DOHH2 (cell line): ENCODE measurements around the gene KCNIP2.

ENCODE experiments used
- CTCF ChIP-seq: fragments of 200-600 bp; sonication (generic); IDR thresholded peaks from one replicate; pipeline ENCODE4 v1.5.1; 2014; ENCODE audit warnings: antibody characterized with exemption, mild to moderate bottlenecking, low read depth, low read length; ENCODE audit not compliant: poor library complexity, severe bottlenecking
- EZH2phosphoT487 ChIP-seq: fragments of 200-600 bp; sonication (generic); IDR thresholded peaks from 2 replicates; pipeline ENCODE4 v1.6.1; 2017; ENCODE audit warnings: borderline replicate concordance, mild to moderate bottlenecking, antibody characterized with exemption, low read length, moderate library complexity, mixed read lengths

- TF ChIP-seq CTCF (no peak), EZH2phosphoT487 (no peak)
Measured at GRCh38 chr10:101851411-101852116, 8.0 kb upstream of the KCNIP2 start.
